ENCODE results near the gene FAM72D. TPM values are rescaled to one million over a fixed set of nuclear protein-coding genes. Genes with fewer than 3 reads are reported as not detected.
A peak's percentile ranks its signal among the peaks of the same experiment; 100 is the strongest.
"Not testable (repeated sequence)": the region's sequence is repeated elsewhere in the genome, so short reads cannot be mapped to it uniquely, and the experiment has no call there.

The FAM72D gene
- total RNA-seq, 1 donor from 2014 or later: 0.49 TPM

- not testable (repeated sequence) for DNase-seq (ENCODE audit: low spot score)
Observed at GRCh38 chr1:145082483-145083255, 13.1 kb upstream of the FAM72D start.

GRCh38 chr1:145093517-145094149, 2.1 kb upstream of the FAM72D start:
- DNase-seq (ENCODE audit: low spot score): peak; percentile 60

- not testable (repeated sequence) for DNase-seq (ENCODE audit: low spot score)
Observed at GRCh38 chr1:145094655-145095211, 1.0 kb upstream of the FAM72D start.

GRCh38 chr1:145101725-145102124, 6.0 kb downstream of the FAM72D start:
- not testable (repeated sequence) for DNase-seq (ENCODE audit: low spot score)

GRCh38 chr1:145103294-145103693, 7.5 kb downstream of the FAM72D start:
- DNase-seq (ENCODE audit: low spot score): not testable (repeated sequence)

- not testable (repeated sequence) for DNase-seq (ENCODE audit: low spot score)
Observed at GRCh38 chr1:145111674-145112073, 15.9 kb downstream of the FAM72D start.

GRCh38 chr1:145112703-145113102, 16.9 kb downstream of the FAM72D start:
- DNase-seq (ENCODE audit: low spot score): not testable (repeated sequence)

GRCh38 chr1:145114560-145115057, 18.8 kb downstream of the FAM72D start:
- not testable (repeated sequence) for DNase-seq (ENCODE audit: low spot score)

- DNase-seq (ENCODE audit: low spot score): not testable (repeated sequence)
Observed at GRCh38 chr1:145115587-145116493, 20.1 kb downstream of the FAM72D start.

- not testable (repeated sequence) for DNase-seq (ENCODE audit: low spot score)
Observed at GRCh38 chr1:145119842-145120241, 24.1 kb downstream of the FAM72D start.

GRCh38 chr1:145122344-145123061, 26.7 kb downstream of the FAM72D start:
- not testable (repeated sequence) for DNase-seq (ENCODE audit: low spot score)

- DNase-seq (ENCODE audit: low spot score): not testable (repeated sequence)
Observed at GRCh38 chr1:145123062-145123395, 27.3 kb downstream of the FAM72D start.

GRCh38 chr1:145123992-145124641, 28.3 kb downstream of the FAM72D start:
- DNase-seq (ENCODE audit: low spot score): not testable (repeated sequence)

- not testable (repeated sequence) for DNase-seq (ENCODE audit: low spot score)
Observed at GRCh38 chr1:145125112-145125511, 29.3 kb downstream of the FAM72D start.

- DNase-seq (ENCODE audit: low spot score): not testable (repeated sequence)
Observed at GRCh38 chr1:145127144-145127543, 31.4 kb downstream of the FAM72D start.

- not testable (repeated sequence) for DNase-seq (ENCODE audit: low spot score)
Observed at GRCh38 chr1:145128697-145129469, 33.1 kb downstream of the FAM72D start.

GRCh38 chr1:145134476-145134875, 38.7 kb downstream of the FAM72D start:
- DNase-seq (ENCODE audit: low spot score): not testable (repeated sequence)

- DNase-seq (ENCODE audit: low spot score): not testable (repeated sequence)
Observed at GRCh38 chr1:145140549-145140948, 44.8 kb downstream of the FAM72D start.

- DNase-seq (ENCODE audit: low spot score): not testable (repeated sequence)
Observed at GRCh38 chr1:145144264-145144913, 48.6 kb downstream of the FAM72D start.

Data from ureter (tissue), 1 donor.